T-helper 9 cell (primary cell): ENCODE measurements around the gene CRY2.
A peak's percentile ranks its signal among the peaks of the same experiment; 100 is the strongest.

Source experiments
- DNase-seq: peaks from one replicate; pipeline ENCODE4 v3.0.0-alpha.2; 2020

The CRY2 gene

GRCh38 chr11:45850446-45850845 lies 3.2 kb downstream of the CRY2 start:
- no peak for DNase-seq

- no peak for DNase-seq
Observed at GRCh38 chr11:45851228-45851627, 4.0 kb downstream of the CRY2 start.

GRCh38 chr11:45852018-45852711 lies 4.9 kb downstream of the CRY2 start:
- DNase-seq, result no peak

- no peak for DNase-seq
Observed at GRCh38 chr11:45852712-45853101, 5.4 kb downstream of the CRY2 start.

- DNase-seq, result no peak
Observed at GRCh38 chr11:45853332-45854219, 6.3 kb downstream of the CRY2 start.

GRCh38 chr11:45855308-45855707 lies 8.0 kb downstream of the CRY2 start:
- no peak for DNase-seq

GRCh38 chr11:45856044-45856468 lies 8.8 kb downstream of the CRY2 start:
- DNase-seq, result no peak

GRCh38 chr11:45857961-45858474 lies 10.7 kb downstream of the CRY2 start:
- DNase-seq, result no peak

GRCh38 chr11:45858751-45859398 lies 11.6 kb downstream of the CRY2 start:
- no peak for DNase-seq

GRCh38 chr11:45859661-45860140 lies 12.4 kb downstream of the CRY2 start:
- DNase-seq, result no peak

- no peak for DNase-seq
Observed at GRCh38 chr11:45860348-45860747, 13.1 kb downstream of the CRY2 start.

- no peak for DNase-seq
Observed at GRCh38 chr11:45860764-45861510, 13.7 kb downstream of the CRY2 start.

- DNase-seq, result no peak
Observed at GRCh38 chr11:45864041-45864440, 16.8 kb downstream of the CRY2 start.

- no peak for DNase-seq
Observed at GRCh38 chr11:45869551-45869950, 22.3 kb downstream of the CRY2 start.

GRCh38 chr11:45870706-45871105 lies 23.4 kb downstream of the CRY2 start:
- no peak for DNase-seq

- no peak for DNase-seq
Observed at GRCh38 chr11:45871638-45872037, 24.4 kb downstream of the CRY2 start.

- peak; percentile 16 for DNase-seq
Observed at GRCh38 chr11:45872651-45873356, 25.5 kb downstream of the CRY2 start.

GRCh38 chr11:45876401-45876800 lies 29.1 kb downstream of the CRY2 start:
- DNase-seq, result no peak

GRCh38 chr11:45877221-45877620 lies 29.9 kb downstream of the CRY2 start:
- DNase-seq, result no peak

- no peak for DNase-seq
Observed at GRCh38 chr11:45877845-45878244, 30.6 kb downstream of the CRY2 start.

GRCh38 chr11:45879803-45880686 lies 32.8 kb downstream of the CRY2 start:
- DNase-seq, result no peak
